K562 (cell line): Measurements from ENCODE around the gene RETNLB. TPM values are rescaled to one million over a fixed set of nuclear protein-coding genes. Genes with fewer than 3 reads are reported as not detected.

Source experiments
- ATAC-seq: fragments of 200-7000 bp; cut with Tn5 transposase; 3 replicates; pipeline ENCODE4 v1.9.1; 2020; ENCODE audit warnings: moderate library complexity
- BruUV-seq: library from RNA; stranded (reverse); fragments of 400-500 nt; replicated peaks from 2 replicates; lab custom pipeline; 2021; lab: Mats Ljungman, UMichigan
- CTCF ChIA-PET: fragments of 300-600 bp; formaldehyde crosslinking; extraction: SDS; loops from one replicate; lab custom pipeline; 2021; ENCODE audit warnings: low intra/inter-chr PET ratio; lab: Yijun Ruan, JAX
- POLR2A ChIA-PET: fragments of 300-600, 350-650 bp; sonication (Branson Sonifier 250); formaldehyde crosslinking; extraction: SDS; loops from one replicate; lab custom pipeline; 2021; ENCODE audit warnings: antibody characterized with exemption, inconsistent platforms; lab: Yijun Ruan, JAX
- DNase-seq, 4 experiments: peaks; one replicate each; pipeline versions ENCODE4 v3.0.0 to v3.0.0-alpha.2; 2011 to 2018; ENCODE audit warnings: low spot score in 3 of 4, mixed read lengths in 3 of 4; ENCODE audit errors: extremely low read depth in 1 of 4
- FAIRE-seq: peaks from 2 replicates; lab custom pipeline; 2011; peaks lifted over from hg19 to GRCh38; lab: Jason Lieb, UNC
- H2AFZ ChIP-seq: 2 replicates; pipeline ENCODE4 v1.6.0; 2011; ENCODE audit warnings: low read depth, low read length, control low read depth, inconsistent platforms
- H3K27ac ChIP-seq: fragments of 200-600 bp; 3 replicates; pipeline ENCODE4 v1.8.0; 2011; ENCODE audit warnings: low read depth, mild to moderate bottlenecking, control low read depth, inconsistent platforms, low read length, moderate library complexity, mixed read lengths; ENCODE audit errors: extremely low read depth
- H3K27me3 ChIP-seq, 2 experiments: fragments of 300-600 bp in 1 of 2; 2 replicates in 1 of 2; 3 replicates in 1 of 2; pipeline versions ENCODE4 v1.6.0 to v1.8.0; 2011; ENCODE audit warnings: inconsistent platforms in 2 of 2, low read length in 2 of 2, mild to moderate bottlenecking in 1 of 2, mixed read lengths in 1 of 2, moderate library complexity in 1 of 2; ENCODE audit not compliant: control insufficient read depth in 2 of 2, insufficient read depth in 2 of 2
- H3K36me3 ChIP-seq: fragments of 300-600 bp; 3 replicates; pipeline ENCODE4 v1.8.0; 2011; ENCODE audit warnings: mild to moderate bottlenecking, low read length, inconsistent platforms; ENCODE audit not compliant: control insufficient read depth, insufficient read depth
- H3K4me1 ChIP-seq, 2 experiments: fragments of 200-600 bp in 1 of 2; replicated peaks in 1 of 2; 2 replicates in 1 of 2; 3 replicates in 1 of 2; pipeline versions ENCODE4 v1.5.1 to v1.8.0; 2011; ENCODE audit warnings: inconsistent platforms in 2 of 2, low read length in 2 of 2, mild to moderate bottlenecking in 1 of 2, mixed read lengths in 1 of 2, moderate library complexity in 1 of 2; ENCODE audit not compliant: control insufficient read depth in 2 of 2, insufficient read depth in 2 of 2
- H3K4me2 ChIP-seq: 2 replicates; pipeline ENCODE4 v1.6.1; 2011; ENCODE audit warnings: low read length, control low read depth, inconsistent platforms, mixed read lengths; ENCODE audit not compliant: insufficient read depth
- H3K4me3 ChIP-seq: fragments of 200-600 bp; sonication (generic), shearing (Covaris generic); 2 replicates; pipeline ENCODE4 v1.5.1; 2016; ENCODE audit warnings: control low read depth, inconsistent platforms
- H3K79me2 ChIP-seq: fragments of 200-600 bp; 3 replicates; pipeline ENCODE4 v1.8.0; 2011; ENCODE audit warnings: low read length, inconsistent platforms; ENCODE audit not compliant: control insufficient read depth, insufficient read depth
- H3K9ac ChIP-seq, 2 experiments: 2 replicates each; pipeline versions ENCODE4 v1.6.0 to v1.6.1; 2011; ENCODE audit warnings: low read depth in 2 of 2, low read length in 2 of 2, control low read depth in 1 of 2, inconsistent platforms in 1 of 2, mild to moderate bottlenecking in 1 of 2, mixed read lengths in 1 of 2; ENCODE audit not compliant: insufficient read depth in 1 of 2
- H3K9me1 ChIP-seq: one replicate; pipeline ENCODE4 v1.6.0; 2011; ENCODE audit warnings: inconsistent platforms, mild to moderate bottlenecking, low read length, moderate library complexity; ENCODE audit not compliant: control insufficient read depth, insufficient read depth
- H3K9me3 ChIP-seq: replicated peaks from 2 replicates; pipeline ENCODE4 v1.5.1; 2011; ENCODE audit warnings: low read depth, low read length, inconsistent platforms; ENCODE audit not compliant: control insufficient read depth, insufficient read depth
- H4K20me1 ChIP-seq: replicated peaks from 2 replicates; pipeline ENCODE4 v1.6.1; 2011; ENCODE audit warnings: low read length, inconsistent platforms, mixed read lengths; ENCODE audit not compliant: control insufficient read depth, insufficient read depth
- ATF7 ChIP-seq: fragments of 450-650 bp; IDR thresholded peaks from 2 replicates; pipeline ENCODE4 v1.7.1; 2014; ENCODE audit warnings: mild to moderate bottlenecking, moderate library complexity
- CBX3 ChIP-seq, 2 experiments: IDR thresholded peaks; 1 replicate in 1 of 2; 2 replicates in 1 of 2; pipeline ENCODE4 v1.6.1; 2012; ENCODE audit warnings: inconsistent platforms in 2 of 2, low read length in 2 of 2, borderline replicate concordance in 1 of 2, control low read depth in 1 of 2
- HLTF ChIP-seq: fragments of 450-650 bp; IDR thresholded peaks from 2 replicates; pipeline ENCODE4 v1.6.1; 2016
- KDM1A ChIP-seq, 2 experiments: fragments of 450-650 bp; IDR thresholded peaks; 2 replicates each; pipeline ENCODE4 v1.6.1; 2016; ENCODE audit warnings: mild to moderate bottlenecking in 2 of 2
- MCM5 ChIP-seq: fragments of 450-650 bp; IDR thresholded peaks from 2 replicates; pipeline ENCODE4 v1.6.1; 2016; ENCODE audit warnings: low read depth
- NFE2 ChIP-seq: IDR thresholded peaks from 2 replicates; pipeline ENCODE4 v1.6.1; 2014; ENCODE audit warnings: antibody characterized with exemption, low read depth
- NONO ChIP-seq, 2 experiments: fragments of 200-400 bp in 1 of 2; fragments of 450-650 bp in 1 of 2; formaldehyde crosslinking in 1 of 2; IDR thresholded peaks; 2 replicates each; pipeline ENCODE4 v1.6.1; 2017; ENCODE audit warnings: low read depth in 2 of 2, mild to moderate bottlenecking in 2 of 2, moderate library complexity in 2 of 2, low read length in 1 of 2
- NRF1 ChIP-seq, 2 experiments: fragments of 450-650 bp; IDR thresholded peaks in 1 of 2; conservative IDR thresholded peaks in 1 of 2; 2 replicates each; pipeline ENCODE4 v1.6.1; 2014; ENCODE audit warnings: mild to moderate bottlenecking in 2 of 2
- SFPQ ChIP-seq: fragments of 200-400 bp; formaldehyde crosslinking; IDR thresholded peaks from 2 replicates; pipeline ENCODE4 v1.6.1; 2017; ENCODE audit warnings: mild to moderate bottlenecking, low read depth, low read length, moderate library complexity
- SIN3B ChIP-seq: fragments of 450-650 bp; IDR thresholded peaks from 2 replicates; pipeline ENCODE4 v1.6.1; 2017; ENCODE audit warnings: low read depth, mild to moderate bottlenecking, moderate library complexity
- SMAD4 ChIP-seq: fragments of 250-450 bp; sonication (Bioruptor Pico); conservative IDR thresholded peaks from 2 replicates; pipeline ENCODE4 v1.8.0; 2021; ENCODE audit warnings: inconsistent platforms, mild to moderate bottlenecking, moderate library complexity
- TAF15 ChIP-seq: fragments of 200-400 bp; formaldehyde crosslinking; IDR thresholded peaks from 2 replicates; pipeline ENCODE4 v1.6.1; 2017; ENCODE audit warnings: mild to moderate bottlenecking, low read depth, low read length, moderate library complexity
- TSHZ1 ChIP-seq: fragments of 250-450 bp; sonication (Bioruptor Pico); IDR thresholded peaks from 2 replicates; pipeline ENCODE4 v1.4.0; 2020; ENCODE audit warnings: mild to moderate bottlenecking, moderate library complexity
- UBTF ChIP-seq, 2 experiments: IDR thresholded peaks; 2 replicates each; pipeline ENCODE4 v1.6.1; 2012; ENCODE audit warnings: improper control_type of control experiment in 2 of 2, low read depth in 2 of 2, low read length in 2 of 2, borderline replicate concordance in 1 of 2
- ZC3H8 ChIP-seq: fragments of 450-650 bp; IDR thresholded peaks from 2 replicates; pipeline ENCODE4 v1.6.1; 2017
- ZNF79 ChIP-seq: fragments of 250-450 bp; sonication (Bioruptor Pico); IDR thresholded peaks from 2 replicates; pipeline ENCODE4 v1.4.0; 2020; ENCODE audit warnings: low read depth, mild to moderate bottlenecking, moderate library complexity
- WGBS: fragments of 100-300 bp; shearing (Covaris generic); methylation state at CpG from one replicate; pipeline ENCODE4 v1.1.6; 2016; ENCODE audit warnings: low coverage, mixed read lengths; ENCODE audit not compliant: insufficient coverage; ENCODE audit errors: missing lambda C conversion rate; 5-methylcytosine and 5-hydroxymethylcytosine counted together
- in situ Hi-C: fragments of 300-500 bp; cut with MboI; formaldehyde crosslinking; loops from 4 replicates; pipeline ENCODE4 v1.15.0; 2018; ENCODE audit warnings: inconsistent platforms, mixed read lengths
- intact Hi-C: fragments of 100-400 bp; cut with micrococcal nuclease; formaldehyde crosslinking; loops from 2 replicates; pipeline ENCODE4 v1.14.2; 2022
- polyA plus RNA-seq, 8 experiments: library from polyadenylated mRNA; depleted of rRNA in 4 of 8; stranded (reverse) in 5 of 8; unstranded in 3 of 8; fragments of >200 nt; fragmentation: Nextera tagmentation in 2 of 8; fragmentation: Illumina TruSeq in 1 of 8; extraction: Ambion mirVana in 2 of 8; extraction: Trizol in 1 of 8; gene quantifications; 2 replicates each; pipeline versions ENCODE4 v1.2.1 to v1.2.3, GENCODE V29; 2011 to 2014; ENCODE audit warnings: inconsistent platforms in 1 of 8, missing spikeins in 1 of 8
- total RNA-seq, 7 experiments: library from RNA; depleted of rRNA in 6 of 7; stranded (reverse); fragments of >200 nt in 6 of 7; fragmentation: Illumina TruSeq in 2 of 7; extraction: Trizol in 2 of 7; gene quantifications; 2 replicates each; pipeline versions ENCODE4 v1.2.1 to v1.2.3, GENCODE V29; 2011 to 2021; ENCODE audit warnings: low replicate concordance in 1 of 7

Gene RETNLB
- total and polyA plus RNA-seq, 9 of the 15 experiments (the other 6 are each of a cell fraction or from before 2014, with no cell fraction given): not detected

GRCh38 chr3:108719178-108719806 is 37.9 kb downstream of the RETNLB start:
- DNase-seq: no peak
- ChIA-PET CTCF (no interaction called here), POLR2A (no interaction called here)
- Histone ChIP-seq H3K4me3 (no peak overlapping the region), H4K20me1 (no peaks in the 10 kb centered on the region), H3K4me2 (no peak overlapping the region), H3K9ac (no peak overlapping the region), H3K27ac (no peak overlapping the region), H3K27me3 (peaks cover 0 to 5% of the 10 kb centered on the region in 2 experiments; a peak in 1 of 5 replicates), H3K36me3 (no peaks in the 10 kb centered on the region), H3K4me1 (no peaks in the 10 kb centered on the region), H2AFZ (no peak overlapping the region), H3K9me1 (no peaks in the 10 kb centered on the region), H3K9me3 (no peaks in the 10 kb centered on the region), H3K79me2 (no peaks in the 10 kb centered on the region)
- no peak for ATAC-seq
- no TSS peak for BruUV-seq
- no peak for FAIRE-seq
- 0% methylated on average over 2 of the region's 2 CpGs for WGBS
- in situ Hi-C loops: no loop called here
- intact Hi-C loops: no loop called here
- TF ChIP-seq UBTF (IDR thresholded peaks at IDR 0.05; ENCODE audit: borderline replicate concordance in 1 of 2, low read depth in 2 of 2, low read length in 2 of 2) (no peak), MCM5 (no peak), TSHZ1 (CRISPR knock-in tag) (no peak), CBX3 (IDR thresholded peaks at IDR 0.05; ENCODE audit: borderline replicate concordance in 1 of 2, low read length in 2 of 2) (no peak), ZNF79 (CRISPR knock-in tag) (no peak), SIN3B (no peak), NRF1 (conservative IDR thresholded peaks at IDR 0.05 in 1 of 2, IDR thresholded peaks at IDR 0.05 in 1 of 2) (no peak), KDM1A (IDR thresholded peaks at IDR 0.05) (no peak), SMAD4 (CRISPR knock-in tag) (no peak), SFPQ (no peak), ZC3H8 (no peak), NFE2 (no peak), NONO (IDR thresholded peaks at IDR 0.05; ENCODE audit: low read depth in 2 of 2, low read length in 1 of 2) (no peak), TAF15 (no peak), ATF7 (no peak), HLTF (no peak)
